ENCODE data around the gene MIPOL1.
"Not testable (repeated sequence)": the region's sequence is repeated elsewhere in the genome, so short reads cannot be mapped to it uniquely, and the experiment has no call there.

The MIPOL1 gene

GRCh38 chr14:37236044-37236443 lies 38.3 kb downstream of the MIPOL1 start:
- FAIRE-seq, result not testable (repeated sequence)

- no peak for FAIRE-seq
Observed at GRCh38 chr14:37237094-37237493, 39.4 kb downstream of the MIPOL1 start.

DNA sequence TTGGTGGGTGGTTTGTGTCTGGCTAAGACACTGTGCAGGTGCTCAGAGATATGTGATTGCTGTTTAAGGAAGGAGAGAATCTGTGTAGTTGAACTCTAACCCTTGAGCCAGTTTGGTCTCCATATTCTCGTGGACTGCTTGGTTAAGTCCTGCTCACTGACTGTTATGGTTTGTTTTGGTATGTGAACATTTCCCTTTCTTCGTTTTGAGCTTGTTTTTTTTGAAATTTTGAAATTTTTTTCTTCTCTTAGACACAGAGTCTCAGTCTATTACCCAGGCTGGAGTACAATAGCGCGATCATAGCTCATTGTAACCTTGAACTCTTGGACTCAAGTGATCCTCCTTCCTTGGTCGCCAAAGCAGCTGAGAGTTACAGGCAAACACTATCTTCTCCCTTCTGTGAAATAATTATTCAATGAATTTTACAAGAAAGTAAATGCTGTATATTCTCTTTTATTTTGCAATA lies 40.0 kb downstream of the MIPOL1 start:
- no peak for FAIRE-seq

- FAIRE-seq, result no peak
Observed at GRCh38 chr14:37241198-37241597, 43.5 kb downstream of the MIPOL1 start.

DNA sequence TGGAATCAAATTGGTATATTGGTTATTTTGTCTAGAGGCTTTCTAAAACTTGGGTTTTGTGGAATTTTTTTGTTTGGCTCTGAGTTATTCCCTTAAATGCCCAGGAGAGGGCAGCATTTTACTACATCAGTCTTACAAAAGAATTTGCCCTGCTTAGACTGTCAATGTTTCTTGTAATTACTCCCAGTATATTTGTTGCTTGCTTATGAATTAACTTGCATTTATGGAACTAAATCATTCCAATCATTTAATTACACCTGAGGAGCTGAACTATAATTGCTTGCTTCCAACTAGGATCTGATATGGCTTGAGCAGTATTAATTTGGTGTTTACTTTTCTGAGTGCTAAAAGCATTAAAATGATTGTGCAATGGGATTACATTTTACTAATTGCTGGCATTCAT lies 48.7 kb downstream of the MIPOL1 start:
- peak; percentile 90 for FAIRE-seq

- no peak for FAIRE-seq
Observed at GRCh38 chr14:37247791-37248461, 50.2 kb downstream of the MIPOL1 start.

DNA sequence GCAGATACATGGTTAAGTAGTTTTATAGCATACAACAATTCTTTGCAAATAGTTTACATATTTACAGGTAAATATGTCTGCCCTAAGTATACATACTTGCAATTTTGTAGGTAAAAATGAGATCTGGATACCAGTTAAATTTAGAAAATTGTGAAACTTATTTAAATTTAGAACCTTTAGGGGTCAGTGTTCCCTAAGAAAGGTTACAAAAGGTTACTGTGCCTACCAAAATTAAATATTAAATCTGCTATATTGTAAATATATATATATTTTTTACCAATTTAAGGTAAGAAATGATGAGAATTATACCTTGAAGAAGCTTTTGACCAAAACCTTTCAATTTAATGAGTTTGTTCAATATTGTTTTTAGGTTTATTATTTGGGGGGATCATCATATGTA lies 54.0 kb downstream of the MIPOL1 start:
- no peak for FAIRE-seq

DNA sequence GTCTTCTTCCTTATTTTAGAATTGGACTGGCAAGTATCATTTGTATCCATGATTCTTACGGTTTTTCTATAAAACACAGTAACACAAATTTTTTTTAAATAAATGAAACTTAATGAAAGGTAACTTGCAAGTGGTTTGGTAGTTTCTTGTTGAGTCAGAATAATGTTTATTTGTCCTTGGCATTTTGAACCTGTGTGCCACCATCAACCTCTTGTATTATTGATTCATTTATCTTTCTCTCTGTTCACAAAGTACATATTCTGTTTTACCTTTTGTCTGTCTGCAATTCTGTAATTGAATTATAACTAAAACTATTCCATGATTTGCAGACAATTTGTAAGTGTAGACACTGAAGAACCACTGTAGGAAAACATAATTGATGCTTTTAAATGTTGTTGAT lies 54.7 kb downstream of the MIPOL1 start:
- FAIRE-seq, result no peak

- FAIRE-seq, result no peak
Observed at GRCh38 chr14:37253905-37254304, 56.2 kb downstream of the MIPOL1 start.

- FAIRE-seq, result no peak
Observed at GRCh38 chr14:37254411-37254947, 56.7 kb downstream of the MIPOL1 start.

- no peak for FAIRE-seq
Observed at GRCh38 chr14:37257501-37258070, 59.8 kb downstream of the MIPOL1 start.

DNA sequence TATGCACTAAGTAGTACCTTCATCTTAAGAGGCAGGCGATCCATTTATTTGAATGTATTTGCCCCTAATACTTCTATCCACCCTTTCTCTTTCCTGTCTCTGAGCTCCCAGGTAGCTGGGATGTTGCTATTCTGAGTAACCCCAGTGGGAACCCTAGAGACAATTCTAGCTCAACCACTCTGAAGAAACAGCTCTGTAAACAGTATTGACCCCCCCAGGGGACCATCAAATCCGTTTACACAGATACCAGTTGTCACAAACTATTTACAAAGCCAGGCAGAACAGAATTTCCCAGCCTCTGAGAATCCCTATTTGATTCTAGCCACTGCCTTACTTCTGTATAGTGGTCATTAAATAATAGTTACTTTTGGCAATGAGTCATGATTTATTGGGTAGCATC lies 64.9 kb downstream of the MIPOL1 start:
- FAIRE-seq, result no peak

DNA sequence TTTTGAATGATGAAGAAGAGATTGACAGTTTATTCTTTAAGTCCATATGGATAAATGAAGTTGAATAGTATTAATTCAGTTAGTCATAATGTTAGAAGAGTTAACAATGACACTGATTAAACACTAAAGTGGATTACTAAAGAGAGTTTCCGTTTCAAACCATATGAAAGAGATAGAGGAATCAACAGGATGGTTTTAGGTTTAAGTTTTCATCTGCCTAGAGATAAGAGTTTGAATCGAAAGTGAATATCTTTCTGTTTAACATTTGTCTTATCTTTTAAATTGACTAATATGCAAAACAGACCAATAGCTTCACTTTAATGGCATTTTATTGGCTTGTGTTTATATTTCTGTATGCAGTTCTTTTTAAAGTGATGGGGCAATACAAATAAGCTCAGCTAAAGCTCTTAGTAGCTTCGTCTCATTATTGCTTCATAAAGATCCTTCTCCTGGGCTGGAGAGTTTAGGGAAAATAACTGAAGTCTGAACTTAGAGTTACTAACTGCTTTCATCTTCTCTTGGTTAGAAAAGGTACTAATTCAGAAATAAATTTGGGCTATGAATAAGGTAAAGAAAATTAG lies 66.0 kb downstream of the MIPOL1 start:
- no peak for FAIRE-seq

- FAIRE-seq, result no peak
Observed at GRCh38 chr14:37268788-37269187, 71.1 kb downstream of the MIPOL1 start.

GRCh38 chr14:37270629-37271028 lies 72.9 kb downstream of the MIPOL1 start:
- FAIRE-seq, result no peak

- no peak for FAIRE-seq
Observed at GRCh38 chr14:37272569-37272968, 74.8 kb downstream of the MIPOL1 start.

GRCh38 chr14:37274652-37275051 lies 76.9 kb downstream of the MIPOL1 start:
- peak; percentile 63 for FAIRE-seq

GRCh38 chr14:37275963-37276362 lies 78.2 kb downstream of the MIPOL1 start:
- FAIRE-seq, result no peak

DNA sequence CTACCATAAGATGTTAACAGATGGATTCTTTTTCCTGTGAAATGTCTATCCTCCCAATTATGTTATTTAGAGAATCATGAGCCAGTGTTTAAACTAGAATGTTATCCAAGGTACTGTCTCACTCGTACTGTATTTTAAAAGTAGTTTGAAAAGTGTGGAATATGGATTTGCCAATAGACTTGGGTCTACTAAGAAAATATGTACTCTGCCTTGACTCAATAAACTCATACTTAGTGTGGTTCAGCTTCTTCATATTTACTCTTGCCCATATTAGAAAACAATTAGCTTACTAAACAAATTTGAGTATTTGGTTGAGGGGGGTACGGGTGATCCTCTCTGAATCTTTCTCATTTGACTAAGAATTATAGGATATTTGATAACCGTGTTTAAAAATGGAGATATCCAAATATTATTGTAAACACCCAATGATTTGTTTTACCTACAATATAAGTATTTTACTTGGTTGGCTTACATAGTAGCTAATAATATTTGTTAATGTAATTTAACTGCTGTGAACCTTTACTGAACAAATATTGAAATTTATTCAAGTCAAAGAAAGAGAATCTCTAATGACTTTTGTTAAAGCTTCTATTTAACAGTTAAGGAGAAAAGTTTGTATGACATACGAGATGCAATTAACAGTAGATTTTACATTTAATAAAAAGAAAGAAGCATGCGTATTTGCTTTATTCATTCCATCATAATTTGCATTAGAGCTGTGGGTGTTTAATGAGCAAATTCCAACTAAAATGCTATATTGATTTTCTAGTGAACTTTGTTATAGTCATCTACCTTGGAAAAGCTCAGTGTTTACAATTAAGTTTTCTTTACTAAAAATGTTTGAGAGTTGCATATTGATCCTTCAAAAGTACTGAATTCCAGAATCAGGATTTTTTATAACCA lies 81.2 kb downstream of the MIPOL1 start:
- no peak for FAIRE-seq

DNA sequence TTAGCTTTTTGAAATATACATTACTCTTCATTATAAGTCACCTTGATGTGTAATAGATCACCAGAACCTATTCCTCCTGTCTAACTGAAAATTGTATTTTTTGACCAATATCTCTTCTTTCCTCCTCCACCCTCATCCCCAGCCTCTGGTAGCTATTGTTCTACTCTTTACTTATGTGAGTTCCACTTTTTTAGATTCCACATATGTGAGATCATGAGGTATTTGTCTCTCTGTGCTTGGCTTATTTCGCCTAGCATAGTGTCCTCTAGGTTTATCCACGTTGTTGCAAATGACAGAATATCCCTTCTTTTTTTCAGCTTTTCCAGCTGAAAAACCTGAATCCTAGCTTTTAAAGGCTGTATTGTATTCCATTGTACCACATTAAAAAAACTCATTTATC lies 82.1 kb downstream of the MIPOL1 start:
- FAIRE-seq, result no peak

GRCh38 chr14:37284760-37285159 lies 87.0 kb downstream of the MIPOL1 start:
- no peak for FAIRE-seq

DNA sequence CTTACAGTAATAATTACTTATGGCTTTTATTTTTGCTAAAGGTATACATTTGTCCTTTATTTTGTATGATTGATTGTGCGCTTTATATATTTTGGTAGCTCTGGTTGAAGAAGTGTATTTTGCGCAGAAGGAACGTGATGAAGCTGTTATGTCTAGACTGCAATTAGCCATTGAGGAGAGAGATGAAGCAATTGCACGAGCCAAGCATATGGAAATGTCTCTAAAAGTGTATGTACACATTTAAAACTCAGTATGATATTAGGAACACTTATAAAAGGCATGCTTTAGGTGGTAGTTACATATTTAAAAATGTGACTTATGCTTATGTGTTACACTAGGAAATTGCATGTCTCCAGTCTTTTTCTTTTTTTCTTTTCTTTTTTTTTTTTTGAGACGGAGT lies 87.5 kb downstream of the MIPOL1 start:
- no peak for FAIRE-seq

DNA sequence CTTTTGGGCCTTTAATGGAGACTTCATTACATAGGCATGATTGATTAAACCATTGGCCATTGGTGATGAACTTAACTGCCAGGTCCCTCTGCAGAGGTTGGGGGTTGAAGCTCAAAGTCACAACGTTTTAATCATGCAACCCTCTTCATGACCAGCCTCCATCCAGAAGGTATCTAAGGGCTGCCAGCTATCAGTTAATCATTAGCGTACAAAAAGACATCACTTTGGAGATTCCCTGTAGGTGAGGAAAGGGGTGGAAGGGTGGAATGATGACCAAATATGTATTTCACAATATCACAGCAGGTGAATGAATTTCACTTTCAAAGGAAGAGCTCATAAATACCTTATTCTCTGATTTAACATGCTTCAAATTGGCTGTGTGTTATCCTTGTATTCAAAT lies 92.0 kb downstream of the MIPOL1 start:
- FAIRE-seq, result no peak

Measured in endometrium (tissue), 2 donors.